Muscle of back (tissue), 11 donors: ENCODE data around the gene SOD2. TPM values are rescaled to one million over a fixed set of nuclear protein-coding genes. Genes with fewer than 3 reads are reported as not detected.
"Not testable (repeated sequence)": the region's sequence is repeated elsewhere in the genome, so short reads cannot be mapped to it uniquely, and the experiment has no call there.

Experiments
- DNase-seq, 3 donors: peaks; one replicate each; pipeline versions ENCODE4 v3.0.0 to v3.0.0-alpha.2; 2013
- polyA plus RNA-seq, 10 donors: library from polyadenylated mRNA; unstranded; fragments of 120-200 nt; gene quantifications; one replicate each; pipeline ENCODE4 v1.2.1, GENCODE V29; 2013; ENCODE audit not compliant: insufficient read length in 10 of 10

SOD2 gene
- polyA plus RNA-seq, 10 donors = 69.8 to 107 (median 98.1) TPM

DNA sequence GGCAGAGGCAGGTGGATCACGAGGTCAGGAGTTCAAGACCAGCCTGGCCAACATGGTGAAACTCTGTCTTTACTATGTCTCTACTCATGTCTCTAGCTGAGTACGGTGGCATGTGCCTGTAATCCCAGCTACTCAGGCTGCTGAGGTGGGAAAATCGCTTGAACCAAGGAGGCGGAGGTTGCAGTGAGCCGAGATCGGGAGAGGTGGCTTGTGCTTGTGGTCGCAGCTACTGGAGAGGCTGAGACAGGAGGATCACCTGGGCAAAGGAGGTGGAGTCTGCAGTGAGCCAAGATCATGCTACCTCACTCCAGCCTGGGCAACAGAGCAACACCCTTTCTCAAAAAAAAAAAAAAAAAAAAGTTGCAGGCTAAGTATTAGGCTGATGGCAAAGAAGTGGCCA, 26.2 kb upstream of the SOD2 start:
- DNase-seq = no peak

DNA sequence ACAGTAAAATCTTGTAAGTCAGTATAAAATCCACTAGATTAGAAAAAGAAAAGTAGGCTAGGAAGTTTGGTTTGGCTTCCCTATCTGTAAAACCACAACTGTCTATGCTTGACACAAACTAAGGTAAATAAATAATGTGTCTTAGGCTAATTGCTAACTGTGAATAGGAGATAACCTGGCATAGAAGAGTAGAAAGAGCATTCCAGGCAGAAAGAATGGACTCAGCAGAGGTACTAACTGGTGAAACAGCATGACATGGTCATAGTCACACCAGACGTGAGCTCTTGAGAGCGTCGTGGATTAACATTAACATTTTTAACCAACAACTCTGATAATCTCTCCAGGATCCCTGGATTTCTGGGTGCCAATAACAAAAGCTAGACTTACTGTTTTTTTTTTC, 25.6 kb upstream of the SOD2 start:
- DNase-seq = no peak

DNA sequence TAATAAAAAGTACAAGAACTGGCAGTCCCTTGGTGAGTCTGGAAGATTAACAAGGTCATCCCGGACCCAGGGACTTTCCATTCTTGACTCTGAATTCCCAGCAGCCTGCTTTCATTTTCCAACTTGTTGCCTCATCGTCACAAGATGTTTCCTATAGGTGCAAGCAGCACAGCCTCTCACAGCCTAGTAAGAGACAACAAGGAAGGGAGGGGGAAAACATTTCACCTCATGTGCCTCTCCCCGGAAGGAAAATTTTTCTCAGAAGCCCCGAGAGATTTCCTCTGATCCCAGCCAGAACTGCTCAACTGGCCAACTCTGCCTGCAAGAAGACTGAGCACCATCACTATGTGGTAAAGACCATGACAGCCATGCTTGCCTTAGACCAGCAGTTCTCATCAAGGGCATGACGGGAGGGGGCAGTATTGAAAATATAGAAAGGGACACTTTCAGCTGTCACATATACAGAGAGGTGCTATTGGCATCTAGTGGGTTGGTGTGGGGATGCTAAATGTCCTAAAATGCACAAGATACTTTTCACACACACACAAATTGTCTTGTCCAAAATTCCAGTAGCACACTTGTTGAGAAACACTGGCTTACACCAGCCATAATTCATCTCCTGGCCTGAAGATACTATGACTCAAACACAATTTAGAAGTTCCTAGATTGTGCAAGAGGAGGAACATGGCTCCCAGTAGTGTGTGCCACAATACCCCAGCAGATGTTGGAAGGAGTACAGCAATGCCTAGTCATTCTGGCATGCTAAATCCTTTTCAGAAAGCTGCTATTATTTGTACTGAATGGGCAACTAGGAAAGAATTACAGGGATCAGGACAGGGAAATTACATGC, 23.4 kb upstream of the SOD2 start:
- DNase-seq = peak in 1 of 3 donors; percentile 71

DNA sequence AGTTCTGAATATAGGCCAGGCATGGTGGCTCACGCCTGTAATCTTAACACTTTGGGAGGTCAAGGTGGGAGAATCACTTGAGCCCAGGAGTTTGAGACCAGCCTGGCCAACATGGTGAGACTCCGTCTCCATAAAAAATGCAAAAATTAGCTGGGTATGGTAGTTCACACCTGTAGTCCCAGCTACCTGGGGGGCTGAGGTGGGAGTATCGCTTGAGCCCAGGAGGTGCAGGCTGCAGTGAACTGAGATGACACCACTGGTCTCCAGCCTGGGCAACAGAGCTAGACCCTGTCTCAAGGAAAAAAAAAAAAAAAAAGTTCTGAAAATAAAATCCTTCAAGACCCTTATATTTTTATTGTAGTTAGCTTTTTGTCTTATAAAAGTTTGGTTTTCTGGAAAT, 22.6 kb upstream of the SOD2 start:
- DNase-seq = no peak

DNA sequence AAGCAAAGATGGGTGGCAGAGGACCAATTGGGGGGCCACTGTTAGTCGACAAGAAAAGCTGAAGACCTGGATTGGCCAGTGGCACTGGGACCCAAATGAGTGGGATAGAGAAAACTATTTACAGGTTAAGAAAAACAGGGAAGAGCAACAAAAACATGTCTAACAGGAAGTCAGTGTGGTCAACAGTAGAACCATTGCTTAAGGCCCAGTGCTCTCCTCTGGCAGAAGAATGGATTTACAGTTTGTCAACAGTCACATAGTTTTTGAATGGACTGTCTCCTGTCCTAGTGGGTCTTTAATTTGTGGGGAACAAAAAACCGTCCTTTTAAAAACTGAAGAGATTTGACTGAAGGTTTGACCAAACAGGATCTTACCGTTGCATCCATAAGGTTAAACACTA, 22.1 kb upstream of the SOD2 start:
- no peak for DNase-seq

DNA sequence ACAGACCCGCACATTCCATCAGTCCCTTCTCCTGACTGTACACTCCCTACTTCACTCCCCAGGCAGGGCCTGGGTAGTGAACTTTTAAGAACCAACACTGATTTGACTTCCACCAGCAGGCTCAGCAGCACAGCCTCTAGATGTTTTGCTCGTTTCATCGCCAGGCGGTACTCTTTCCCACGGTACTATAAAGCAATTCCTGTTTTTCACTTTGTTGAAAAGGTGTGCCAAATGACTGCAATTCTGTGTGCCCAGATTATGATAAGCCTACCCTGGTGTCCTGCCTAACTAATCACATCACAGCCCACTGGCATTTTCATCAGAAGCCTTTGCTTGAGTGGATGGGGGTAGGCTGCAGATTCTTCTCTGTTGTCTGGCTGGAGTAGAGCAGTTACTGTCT, 21.4 kb upstream of the SOD2 start:
- no peak for DNase-seq

DNA sequence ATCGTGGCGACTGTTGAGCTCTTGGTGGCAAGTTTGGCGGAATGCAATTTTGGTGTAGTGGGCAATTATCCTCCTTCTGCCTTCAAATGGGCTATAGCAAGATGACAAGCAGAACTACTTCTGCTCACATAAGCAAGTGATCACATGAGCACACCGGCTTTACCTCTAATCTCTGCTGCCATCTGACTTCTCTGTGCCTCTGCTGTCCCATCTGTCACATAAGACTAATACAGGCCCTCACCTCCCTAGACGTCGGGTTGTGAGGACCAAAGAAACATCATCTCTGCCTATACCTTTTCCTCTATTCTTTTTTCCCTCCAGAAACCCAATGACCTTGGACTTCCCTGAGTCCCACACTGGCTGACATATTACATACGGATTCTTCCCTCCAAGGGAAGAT, 20.9 kb upstream of the SOD2 start:
- DNase-seq = no peak

DNA sequence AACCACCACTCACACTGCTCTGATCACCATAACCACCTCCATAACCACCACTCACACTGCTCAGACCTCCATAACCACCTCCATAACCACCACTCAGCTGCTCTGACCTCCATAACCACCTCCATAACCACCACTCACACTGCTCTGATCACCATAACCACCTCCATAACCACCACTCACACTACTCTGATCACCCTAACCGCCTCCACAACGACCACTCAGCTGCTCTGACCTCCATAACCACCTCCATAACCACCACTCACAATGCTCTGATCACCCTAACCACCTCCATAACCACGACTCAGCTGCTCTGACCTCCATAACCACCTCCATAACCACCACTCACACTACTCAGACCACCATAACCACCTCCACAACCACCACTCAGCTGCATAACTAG, 19.3 kb upstream of the SOD2 start:
- not testable (repeated sequence) for DNase-seq

DNA sequence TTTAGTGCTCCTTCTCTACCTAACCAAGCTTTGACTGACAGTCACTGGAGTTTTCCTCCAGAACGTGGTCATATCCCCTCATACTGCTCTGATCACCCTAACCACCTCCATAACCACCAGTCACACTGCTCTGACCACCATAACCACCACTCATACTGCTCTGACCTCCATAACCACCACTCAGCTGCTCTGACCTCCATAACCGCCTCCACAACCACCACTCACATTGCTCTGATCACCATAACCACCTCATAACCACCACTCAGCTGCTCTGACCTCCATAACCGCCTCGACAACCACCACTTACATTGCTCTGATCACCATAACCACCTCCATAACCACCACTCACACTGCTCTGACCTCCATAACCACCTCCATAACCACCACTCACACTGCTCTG, 17.6 kb upstream of the SOD2 start:
- not testable (repeated sequence) for DNase-seq

DNA sequence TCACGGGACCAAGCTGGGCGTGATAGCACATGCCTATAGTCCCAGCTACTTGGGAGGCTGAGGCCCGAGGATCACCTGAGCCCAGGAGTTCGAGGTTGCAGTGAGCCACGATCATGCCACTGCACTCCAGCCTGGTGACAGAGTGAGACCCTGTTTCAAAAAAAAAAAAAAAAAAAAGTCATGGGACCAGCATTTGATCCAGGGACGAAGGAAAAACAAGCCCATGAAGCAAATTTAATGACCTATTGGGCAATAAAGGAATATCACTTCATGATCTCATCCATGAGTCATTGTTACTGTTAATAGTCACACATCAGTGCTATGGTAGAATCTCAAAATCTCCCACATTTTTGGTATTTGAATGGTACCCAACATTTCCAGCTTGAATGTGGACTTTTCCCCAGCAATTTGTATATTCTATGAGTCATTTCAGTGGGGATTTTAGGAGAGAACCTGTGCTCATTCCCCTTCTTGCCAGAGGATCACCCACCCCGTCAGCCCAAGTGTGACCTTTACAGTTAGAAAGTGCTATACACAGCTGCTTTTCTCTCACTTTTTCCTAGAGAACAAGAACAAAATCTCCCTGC, 8.5 kb upstream of the SOD2 start:
- peak in 1 of 3 donors; percentile 80 for DNase-seq

DNA sequence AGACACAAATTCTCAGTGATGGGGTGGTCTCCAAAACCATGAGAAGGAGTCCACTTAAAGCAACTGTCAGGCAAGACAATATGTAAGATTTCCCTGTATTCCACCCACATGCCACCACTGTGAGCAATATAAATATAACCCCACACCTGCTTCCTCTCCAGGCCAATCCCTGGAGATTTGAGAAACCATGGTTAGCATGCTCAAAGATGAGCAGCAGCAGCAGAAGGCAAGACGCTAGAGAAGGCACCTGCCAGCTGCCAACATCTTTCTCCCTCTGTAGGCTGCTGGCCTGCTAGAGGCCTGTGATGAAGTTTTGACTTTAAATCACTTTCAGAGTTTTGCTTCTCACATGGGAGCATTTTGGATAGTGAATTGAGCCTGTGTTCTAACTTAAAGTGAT, 7.9 kb upstream of the SOD2 start:
- no peak for DNase-seq

DNA sequence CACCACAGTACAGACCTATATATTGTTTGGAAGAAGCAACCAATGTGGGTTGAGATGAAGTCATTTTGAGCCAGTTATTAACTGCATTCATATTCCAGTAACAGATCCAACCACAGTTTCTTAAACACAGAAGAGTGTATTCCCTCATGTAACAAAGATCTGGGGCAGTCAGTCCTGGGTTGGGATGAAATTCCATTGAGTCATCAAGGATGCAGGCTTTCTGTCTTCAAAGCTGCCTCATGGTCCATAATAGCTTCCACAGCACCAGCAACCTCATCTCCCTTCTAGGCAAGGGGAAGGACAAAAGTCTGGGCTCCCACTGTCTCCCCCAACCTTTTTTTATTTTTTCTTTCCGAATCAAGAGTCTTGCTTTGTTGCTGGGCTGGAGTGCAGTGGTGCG, 2.9 kb upstream of the SOD2 start:
- DNase-seq = no peak

DNA sequence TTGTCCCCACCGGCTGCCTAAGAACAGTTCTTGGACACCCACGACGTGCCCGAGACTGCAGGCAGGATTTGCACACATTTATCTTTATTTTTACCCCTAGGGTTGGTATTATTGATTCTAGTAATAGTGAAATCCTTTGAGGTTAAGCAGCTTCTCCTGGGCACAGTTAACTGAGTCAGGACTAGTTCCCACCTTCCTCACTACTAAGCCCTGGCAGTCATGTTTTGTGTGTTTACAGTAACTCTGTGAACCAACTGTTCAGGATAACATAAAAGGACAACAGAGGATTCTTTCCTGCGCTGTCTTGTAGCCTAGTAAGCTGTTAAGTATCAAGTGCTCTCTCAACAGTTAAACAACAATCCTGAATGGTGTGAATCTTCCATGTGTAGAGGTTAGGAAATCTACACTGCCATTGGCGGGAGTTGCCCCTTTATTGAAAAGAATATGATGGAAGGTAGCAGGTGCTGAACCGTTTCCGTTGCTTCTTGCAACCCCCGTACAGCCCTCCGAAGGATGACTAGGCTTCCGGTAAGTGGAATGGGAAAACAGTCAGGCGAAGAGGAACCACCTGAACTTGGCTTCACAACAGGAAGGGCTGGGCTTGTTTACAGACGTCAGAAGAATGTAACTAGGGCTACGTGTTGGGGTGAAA, 979 bp upstream of the SOD2 start:
- peak in 1 of 3 donors; percentile 54 for DNase-seq

DNA sequence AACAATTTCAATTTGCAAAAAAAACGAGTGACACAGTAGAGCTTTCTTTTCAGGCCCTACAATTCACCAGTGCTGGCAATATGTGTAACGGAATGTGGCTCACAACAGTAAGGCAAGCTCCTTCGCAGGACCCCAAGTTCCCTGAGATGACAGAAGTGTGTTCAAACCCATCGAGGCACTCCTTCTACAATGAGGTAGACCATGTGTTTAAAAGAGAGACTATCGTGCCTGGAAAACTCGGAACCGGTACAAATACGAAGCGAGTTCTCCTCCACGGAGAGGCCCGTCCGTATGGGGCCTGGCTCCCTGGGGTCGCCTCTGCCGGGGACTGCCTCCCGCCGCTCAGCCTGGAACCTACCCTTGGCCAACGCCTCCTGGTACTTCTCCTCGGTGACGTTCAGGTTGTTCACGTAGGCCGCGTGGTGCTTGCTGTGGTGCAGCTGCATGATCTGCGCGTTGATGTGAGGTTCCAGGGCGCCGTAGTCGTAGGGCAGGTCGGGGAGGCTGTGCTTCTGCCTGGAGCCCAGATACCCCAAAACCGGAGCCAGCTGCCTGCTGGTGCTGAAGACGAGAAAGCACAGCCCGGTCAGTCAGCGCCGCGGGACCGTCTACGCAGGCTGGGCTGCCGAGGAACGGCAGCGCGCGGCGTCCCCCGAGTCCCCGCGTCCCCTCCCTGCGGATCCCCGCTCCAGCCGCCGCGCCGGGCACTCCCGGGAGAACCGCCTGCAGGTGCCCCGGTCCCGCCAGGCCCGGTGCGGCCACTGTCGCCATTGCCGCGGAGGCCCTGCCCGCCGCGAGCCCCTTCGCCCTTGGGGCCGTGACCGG, 526 bp downstream of the SOD2 start:
- DNase-seq = peak in 2 of 3 donors; percentile 40 to 82

DNA sequence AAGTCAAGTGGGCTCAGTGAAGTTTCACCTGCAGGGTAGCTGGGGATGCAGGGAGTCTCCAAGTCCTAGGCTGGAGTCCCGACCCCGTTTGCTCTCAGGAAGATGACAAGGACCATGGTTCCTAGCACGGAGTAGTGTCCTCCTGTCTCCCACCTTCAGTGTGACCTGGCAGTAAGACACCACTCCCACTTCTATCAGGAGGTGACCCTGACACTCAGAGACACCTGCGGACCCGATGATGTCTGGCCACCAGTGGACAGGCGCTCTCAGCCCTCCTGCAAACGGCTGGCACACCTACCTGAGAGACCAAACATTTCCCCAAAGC, 1.1 kb downstream of the SOD2 start:
- DNase-seq = peak in 1 of 3 donors; percentile 25

DNA sequence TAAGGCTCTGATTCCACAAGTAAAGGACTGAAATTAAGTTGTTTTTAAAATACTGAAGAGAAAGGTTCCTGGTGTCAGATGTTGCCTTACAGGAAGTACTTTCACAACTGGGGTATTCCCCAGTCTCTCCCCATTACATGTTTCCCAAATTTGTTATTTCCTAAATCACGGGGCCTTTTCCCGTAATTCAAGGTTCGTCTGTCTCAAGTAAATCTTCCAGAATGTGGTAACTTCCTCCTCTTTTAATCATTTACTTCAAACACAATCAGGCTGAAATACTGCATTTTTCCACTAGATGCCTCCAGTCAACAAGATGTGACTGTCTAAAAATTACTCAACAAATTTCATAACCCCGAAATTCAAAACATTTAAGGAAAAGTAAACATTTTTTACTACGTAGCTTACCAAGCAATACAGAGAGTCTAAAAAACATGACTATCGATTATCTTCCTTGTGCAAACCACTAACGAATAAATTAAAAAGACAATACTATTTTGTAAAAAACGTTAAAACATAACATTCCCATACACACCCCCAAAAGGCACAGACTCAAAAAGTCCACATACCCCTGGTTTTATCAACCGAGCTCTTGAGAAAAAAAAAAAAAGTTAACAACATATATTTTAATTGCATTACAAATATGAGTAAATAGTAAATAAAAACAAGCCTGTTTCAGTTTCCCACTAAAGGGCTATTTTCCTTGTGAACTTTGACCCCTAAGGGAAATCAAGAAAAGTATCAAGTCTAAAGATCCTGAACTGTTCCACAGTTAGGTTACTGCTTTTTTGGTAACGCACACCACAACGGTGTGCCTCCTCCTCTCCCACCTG, 1.7 kb downstream of the SOD2 start:
- peak; percentile 65 to 82 (median 69) for DNase-seq

DNA sequence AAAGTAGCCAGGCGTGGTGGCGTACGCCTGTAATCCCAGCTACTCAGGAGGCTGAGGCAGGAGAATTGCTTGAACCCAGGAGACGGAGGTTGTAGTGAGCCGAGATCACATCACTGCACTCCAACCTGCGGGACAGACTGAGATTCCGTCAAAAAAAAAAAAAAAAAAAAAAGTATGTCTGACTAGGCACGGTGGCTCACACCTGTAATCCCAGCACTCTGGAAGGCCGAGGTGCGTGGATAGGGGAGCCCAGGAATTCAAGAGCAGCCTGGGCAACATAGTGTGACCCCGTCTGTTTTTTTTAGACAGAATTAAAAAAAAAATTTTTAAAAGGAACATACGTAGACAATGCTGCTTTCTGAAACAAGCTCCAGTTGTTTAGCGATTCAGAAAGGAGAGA, 2.9 kb downstream of the SOD2 start:
- not testable (repeated sequence) for DNase-seq

DNA sequence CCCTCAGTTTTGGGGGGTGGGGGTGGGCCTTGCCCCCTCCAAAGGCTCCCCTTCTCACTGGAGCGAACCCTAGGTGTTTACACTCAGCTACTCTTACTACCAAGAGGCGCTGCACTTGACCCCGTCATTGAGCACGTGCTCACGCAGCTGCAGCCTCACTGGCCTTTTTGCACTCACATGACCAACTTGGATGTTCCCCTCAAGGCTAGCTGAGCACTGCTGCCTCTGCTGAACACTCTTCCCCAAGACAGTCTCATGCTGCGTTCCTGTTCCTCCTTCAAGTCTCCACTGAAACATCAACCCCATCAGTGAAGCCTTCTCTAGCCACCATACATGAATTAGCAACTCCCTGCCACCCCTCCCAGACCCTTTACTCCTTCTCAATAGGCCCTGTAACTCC, 4.0 kb downstream of the SOD2 start:
- DNase-seq = no peak

DNA sequence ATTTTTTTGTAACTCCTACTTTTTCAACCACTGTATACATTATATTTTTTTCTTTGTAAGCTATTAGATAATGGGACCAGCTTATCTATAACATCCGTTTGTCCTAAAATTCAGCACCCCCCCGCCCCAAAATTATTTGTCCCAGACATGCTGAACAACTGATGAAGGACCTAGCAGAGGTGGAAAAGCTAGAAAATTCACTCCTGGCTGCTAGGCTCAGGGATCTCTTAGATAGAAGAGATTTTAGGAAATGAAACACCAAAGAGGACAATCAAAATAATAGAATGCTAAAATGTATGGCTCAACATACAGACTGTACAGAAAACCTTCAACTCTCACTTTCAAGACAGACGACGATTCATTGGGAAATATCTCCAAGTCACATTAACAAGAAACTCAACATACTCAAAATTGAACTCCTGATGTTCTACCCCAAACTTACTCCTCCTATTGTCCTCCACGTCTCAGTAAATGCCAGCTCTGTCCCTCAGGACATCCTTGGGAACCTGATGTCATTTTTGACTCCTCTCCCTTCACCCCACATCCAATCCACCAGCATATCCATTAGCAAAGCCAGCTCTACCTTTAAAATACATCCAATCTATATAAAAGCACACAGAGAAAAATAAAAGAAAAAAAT, 4.7 kb downstream of the SOD2 start:
- no peak for DNase-seq

DNA sequence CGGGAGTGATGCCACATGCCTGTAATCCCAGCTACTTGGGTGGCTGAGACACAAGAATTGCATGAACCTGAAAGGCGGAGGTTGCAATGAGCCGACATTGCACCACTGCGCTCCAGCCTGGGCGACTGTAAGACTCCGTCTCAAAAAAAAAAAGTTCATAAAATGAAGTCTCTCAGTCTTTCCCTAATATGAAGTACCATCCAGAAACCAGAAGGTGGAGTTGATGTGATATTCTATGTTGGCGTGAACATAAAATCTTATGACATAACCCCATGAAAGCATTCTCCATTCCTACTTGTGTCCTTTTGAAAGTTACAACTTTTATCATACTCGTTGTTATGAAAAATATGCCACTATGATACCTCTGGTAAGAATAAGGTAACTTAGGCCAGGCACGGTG, 5.7 kb downstream of the SOD2 start:
- DNase-seq = no peak

DNA sequence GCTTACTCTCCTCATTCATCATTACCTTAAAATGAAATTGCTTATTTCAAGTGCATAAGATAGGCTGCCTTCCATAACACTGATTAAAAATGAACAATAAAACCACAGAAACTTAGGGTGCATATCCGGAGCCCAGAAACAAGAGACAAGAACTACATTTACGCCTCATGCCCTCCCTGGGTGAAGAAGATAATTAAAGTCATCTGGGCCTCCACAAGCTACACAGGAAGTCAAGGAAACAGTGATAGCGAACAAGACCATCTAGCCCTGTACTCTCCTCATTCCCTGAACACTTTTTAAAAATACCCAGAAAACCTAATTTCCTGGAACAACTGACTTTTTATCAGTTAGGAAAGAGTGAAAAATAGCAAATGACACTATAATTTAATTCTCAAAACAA, 6.3 kb downstream of the SOD2 start:
- no peak for DNase-seq
